ENCODE results near the gene FCMR.

DNA sequence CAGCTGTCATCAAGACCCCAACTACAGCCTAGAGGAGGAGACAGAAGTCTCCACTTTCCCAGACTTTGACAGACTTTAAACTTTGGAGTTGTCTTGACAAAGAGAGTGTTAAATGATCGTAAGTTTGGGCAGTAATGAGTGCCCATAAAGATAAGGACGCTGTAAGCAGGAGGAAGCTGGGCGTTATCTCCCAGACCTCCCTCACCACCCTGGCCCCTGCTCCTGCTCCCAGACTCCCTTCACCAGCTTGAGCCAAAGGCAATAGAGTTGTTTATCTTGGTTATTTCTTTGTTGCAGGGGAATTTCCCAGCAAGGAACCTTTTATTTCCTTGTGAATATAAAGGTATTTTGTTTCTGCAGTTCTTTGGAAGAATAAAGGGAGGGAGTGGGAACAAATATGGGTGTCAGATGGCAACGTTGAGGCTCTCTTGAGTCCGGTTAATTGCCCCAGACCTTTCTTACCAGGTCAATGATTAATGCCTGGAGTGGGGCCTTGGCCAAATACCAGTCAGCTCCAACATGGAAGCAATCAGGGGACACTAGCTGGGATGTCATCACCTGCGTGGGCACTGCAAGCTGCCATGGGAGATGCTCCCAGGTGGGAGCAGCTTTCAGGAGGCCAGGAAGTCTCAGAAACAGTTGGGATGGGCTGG lies 20.2 kb upstream of the FCMR start:
- TF ChIP-seq EZH2 (IDR thresholded peaks at IDR 0.05; ENCODE audit: low read depth, unreplicated experiment) = no peak
- TF ChIP-seq, protein P1, sequence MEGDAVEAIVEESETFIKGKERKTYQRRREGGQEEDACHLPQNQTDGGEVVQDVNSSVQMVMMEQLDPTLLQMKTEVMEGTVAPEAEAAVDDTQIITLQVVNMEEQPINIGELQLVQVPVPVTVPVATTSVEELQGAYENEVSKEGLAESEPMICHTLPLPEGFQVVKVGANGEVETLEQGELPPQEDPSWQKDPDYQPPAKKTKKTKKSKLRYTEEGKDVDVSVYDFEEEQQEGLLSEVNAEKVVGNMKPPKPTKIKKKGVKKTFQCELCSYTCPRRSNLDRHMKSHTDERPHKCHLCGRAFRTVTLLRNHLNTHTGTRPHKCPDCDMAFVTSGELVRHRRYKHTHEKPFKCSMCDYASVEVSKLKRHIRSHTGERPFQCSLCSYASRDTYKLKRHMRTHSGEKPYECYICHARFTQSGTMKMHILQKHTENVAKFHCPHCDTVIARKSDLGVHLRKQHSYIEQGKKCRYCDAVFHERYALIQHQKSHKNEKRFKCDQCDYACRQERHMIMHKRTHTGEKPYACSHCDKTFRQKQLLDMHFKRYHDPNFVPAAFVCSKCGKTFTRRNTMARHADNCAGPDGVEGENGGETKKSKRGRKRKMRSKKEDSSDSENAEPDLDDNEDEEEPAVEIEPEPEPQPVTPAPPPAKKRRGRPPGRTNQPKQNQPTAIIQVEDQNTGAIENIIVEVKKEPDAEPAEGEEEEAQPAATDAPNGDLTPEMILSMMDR (conservative IDR thresholded peaks at IDR 0.05; ENCODE audit: low read depth in 2 of 2) = no peak
- TF ChIP-seq JUNB (IDR thresholded peaks at IDR 0.05; ENCODE audit: unreplicated experiment) = no peak
- TF ChIP-seq REST (IDR thresholded peaks at IDR 0.05; ENCODE audit: unreplicated experiment) = no peak
- TF ChIP-seq, protein P2, sequence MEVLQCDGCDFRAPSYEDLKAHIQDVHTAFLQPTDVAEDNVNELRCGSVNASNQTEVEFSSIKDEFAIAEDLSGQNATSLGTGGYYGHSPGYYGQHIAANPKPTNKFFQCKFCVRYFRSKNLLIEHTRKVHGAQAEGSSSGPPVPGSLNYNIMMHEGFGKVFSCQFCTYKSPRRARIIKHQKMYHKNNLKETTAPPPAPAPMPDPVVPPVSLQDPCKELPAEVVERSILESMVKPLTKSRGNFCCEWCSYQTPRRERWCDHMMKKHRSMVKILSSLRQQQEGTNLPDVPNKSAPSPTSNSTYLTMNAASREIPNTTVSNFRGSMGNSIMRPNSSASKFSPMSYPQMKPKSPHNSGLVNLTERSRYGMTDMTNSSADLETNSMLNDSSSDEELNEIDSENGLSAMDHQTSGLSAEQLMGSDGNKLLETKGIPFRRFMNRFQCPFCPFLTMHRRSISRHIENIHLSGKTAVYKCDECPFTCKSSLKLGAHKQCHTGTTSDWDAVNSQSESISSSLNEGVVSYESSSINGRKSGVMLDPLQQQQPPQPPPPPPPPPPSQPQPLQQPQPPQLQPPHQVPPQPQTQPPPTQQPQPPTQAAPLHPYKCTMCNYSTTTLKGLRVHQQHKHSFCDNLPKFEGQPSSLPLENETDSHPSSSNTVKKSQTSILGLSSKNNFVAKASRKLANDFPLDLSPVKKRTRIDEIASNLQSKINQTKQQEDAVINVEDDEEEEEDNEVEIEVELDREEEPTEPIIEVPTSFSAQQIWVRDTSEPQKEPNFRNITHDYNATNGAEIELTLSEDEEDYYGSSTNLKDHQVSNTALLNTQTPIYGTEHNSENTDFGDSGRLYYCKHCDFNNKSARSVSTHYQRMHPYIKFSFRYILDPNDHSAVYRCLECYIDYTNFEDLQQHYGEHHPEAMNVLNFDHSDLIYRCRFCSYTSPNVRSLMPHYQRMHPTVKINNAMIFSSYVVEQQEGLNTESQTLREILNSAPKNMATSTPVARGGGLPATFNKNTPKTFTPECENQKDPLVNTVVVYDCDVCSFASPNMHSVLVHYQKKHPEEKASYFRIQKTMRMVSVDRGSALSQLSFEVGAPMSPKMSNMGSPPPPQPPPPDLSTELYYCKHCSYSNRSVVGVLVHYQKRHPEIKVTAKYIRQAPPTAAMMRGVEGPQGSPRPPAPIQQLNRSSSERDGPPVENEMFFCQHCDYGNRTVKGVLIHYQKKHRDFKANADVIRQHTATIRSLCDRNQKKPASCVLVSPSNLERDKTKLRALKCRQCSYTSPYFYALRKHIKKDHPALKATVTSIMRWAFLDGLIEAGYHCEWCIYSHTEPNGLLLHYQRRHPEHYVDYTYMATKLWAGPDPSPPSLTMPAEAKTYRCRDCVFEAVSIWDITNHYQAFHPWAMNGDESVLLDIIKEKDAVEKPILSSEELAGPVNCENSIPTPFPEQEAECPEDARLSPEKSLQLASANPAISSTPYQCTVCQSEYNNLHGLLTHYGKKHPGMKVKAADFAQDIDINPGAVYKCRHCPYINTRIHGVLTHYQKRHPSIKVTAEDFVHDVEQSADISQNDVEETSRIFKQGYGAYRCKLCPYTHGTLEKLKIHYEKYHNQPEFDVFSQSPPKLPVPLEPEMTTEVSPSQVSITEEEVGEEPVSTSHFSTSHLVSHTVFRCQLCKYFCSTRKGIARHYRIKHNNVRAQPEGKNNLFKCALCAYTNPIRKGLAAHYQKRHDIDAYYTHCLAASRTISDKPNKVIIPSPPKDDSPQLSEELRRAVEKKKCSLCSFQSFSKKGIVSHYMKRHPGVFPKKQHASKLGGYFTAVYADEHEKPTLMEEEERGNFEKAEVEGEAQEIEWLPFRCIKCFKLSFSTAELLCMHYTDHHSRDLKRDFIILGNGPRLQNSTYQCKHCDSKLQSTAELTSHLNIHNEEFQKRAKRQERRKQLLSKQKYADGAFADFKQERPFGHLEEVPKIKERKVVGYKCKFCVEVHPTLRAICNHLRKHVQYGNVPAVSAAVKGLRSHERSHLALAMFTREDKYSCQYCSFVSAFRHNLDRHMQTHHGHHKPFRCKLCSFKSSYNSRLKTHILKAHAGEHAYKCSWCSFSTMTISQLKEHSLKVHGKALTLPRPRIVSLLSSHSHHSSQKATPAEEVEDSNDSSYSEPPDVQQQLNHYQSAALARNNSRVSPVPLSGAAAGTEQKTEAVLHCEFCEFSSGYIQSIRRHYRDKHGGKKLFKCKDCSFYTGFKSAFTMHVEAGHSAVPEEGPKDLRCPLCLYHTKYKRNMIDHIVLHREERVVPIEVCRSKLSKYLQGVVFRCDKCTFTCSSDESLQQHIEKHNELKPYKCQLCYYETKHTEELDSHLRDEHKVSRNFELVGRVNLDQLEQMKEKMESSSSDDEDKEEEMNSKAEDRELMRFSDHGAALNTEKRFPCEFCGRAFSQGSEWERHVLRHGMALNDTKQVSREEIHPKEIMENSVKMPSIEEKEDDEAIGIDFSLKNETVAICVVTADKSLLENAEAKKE (CRISPR knock-in tag; IDR thresholded peaks at IDR 0.05) = no peak
- no peak for TF ChIP-seq POLR2AphosphoS5 (IDR thresholded peaks at IDR 0.05; ENCODE audit: low read depth)
- TF ChIP-seq STAT1 (IDR thresholded peaks at IDR 0.05; ENCODE audit: unreplicated experiment) = no peak
- no peak for TF ChIP-seq CREB1 (CRISPR knock-in tag; IDR thresholded peaks at IDR 0.05; ENCODE audit: low read depth)
- TF ChIP-seq ZNF331 (CRISPR knock-in tag; IDR thresholded peaks at IDR 0.05; ENCODE audit: low read depth) = no peak
- TF ChIP-seq ZNF114 (CRISPR knock-in tag; IDR thresholded peaks at IDR 0.05) = no peak
- TF ChIP-seq NANOG (IDR thresholded peaks at IDR 0.05; ENCODE audit: borderline replicate concordance) = no peak
- TF ChIP-seq EZH2phosphoT487 (IDR thresholded peaks at IDR 0.05; ENCODE audit: unreplicated experiment) = no peak
